ENCODE data around the gene LIME1. TPM values are rescaled to one million over a fixed set of nuclear protein-coding genes. Genes with fewer than 3 reads are reported as not detected.

Gene LIME1
- total RNA-seq, 2 experiments from 2014 or later = 181 to 186 TPM

- no peak overlapping the region for H3K4me3 Mint-ChIP-seq
- peaks cover 11% of the 10 kb centered on the region for H3K4me1 Mint-ChIP-seq
- no peak for DNase-seq
- ChIA-PET CTCF (no interaction called here), POLR2A (interaction anchor here (1.0 kb wide), 1 partner anchor 10 kb away, joined by 5 read pairs; the partner anchor contains the start of gene LIME1)
- no peaks in the 10 kb centered on the region for H3K9me3 Mint-ChIP-seq
- H3K27ac Mint-ChIP-seq = no peak overlapping the region
- H3K36me3 Mint-ChIP-seq (ENCODE audit: low read depth) = peaks cover 7% of the 10 kb centered on the region
- no peaks in the 10 kb centered on the region for H3K27me3 Mint-ChIP-seq
Observed at GRCh38 chr20:63745961-63746731, 9.7 kb downstream of the LIME1 start.

- ChIA-PET POLR2A (no interaction called here), CTCF (no interaction called here)
- no peak overlapping the region for H3K4me3 Mint-ChIP-seq
- no peaks in the 10 kb centered on the region for H3K27me3 Mint-ChIP-seq
- no peak for DNase-seq
- H3K4me1 Mint-ChIP-seq = peaks cover 15% of the 10 kb centered on the region
- no peak overlapping the region for H3K27ac Mint-ChIP-seq
- H3K9me3 Mint-ChIP-seq = no peaks in the 10 kb centered on the region
- peaks cover 4% of the 10 kb centered on the region for H3K36me3 Mint-ChIP-seq (ENCODE audit: low read depth)
Observed at GRCh38 chr20:63746751-63747315, 10.4 kb downstream of the LIME1 start.

GRCh38 chr20:63747622-63748069 lies 11.2 kb downstream of the LIME1 start:
- H3K9me3 Mint-ChIP-seq = no peaks in the 10 kb centered on the region
- DNase-seq = no peak
- H3K27ac Mint-ChIP-seq = no peak overlapping the region
- ChIA-PET POLR2A (no interaction called here), CTCF (no interaction called here)
- no peak overlapping the region for H3K4me3 Mint-ChIP-seq
- H3K36me3 Mint-ChIP-seq (ENCODE audit: low read depth) = peaks cover 4% of the 10 kb centered on the region
- H3K27me3 Mint-ChIP-seq = no peaks in the 10 kb centered on the region
- peaks cover 18% of the 10 kb centered on the region for H3K4me1 Mint-ChIP-seq

DNA sequence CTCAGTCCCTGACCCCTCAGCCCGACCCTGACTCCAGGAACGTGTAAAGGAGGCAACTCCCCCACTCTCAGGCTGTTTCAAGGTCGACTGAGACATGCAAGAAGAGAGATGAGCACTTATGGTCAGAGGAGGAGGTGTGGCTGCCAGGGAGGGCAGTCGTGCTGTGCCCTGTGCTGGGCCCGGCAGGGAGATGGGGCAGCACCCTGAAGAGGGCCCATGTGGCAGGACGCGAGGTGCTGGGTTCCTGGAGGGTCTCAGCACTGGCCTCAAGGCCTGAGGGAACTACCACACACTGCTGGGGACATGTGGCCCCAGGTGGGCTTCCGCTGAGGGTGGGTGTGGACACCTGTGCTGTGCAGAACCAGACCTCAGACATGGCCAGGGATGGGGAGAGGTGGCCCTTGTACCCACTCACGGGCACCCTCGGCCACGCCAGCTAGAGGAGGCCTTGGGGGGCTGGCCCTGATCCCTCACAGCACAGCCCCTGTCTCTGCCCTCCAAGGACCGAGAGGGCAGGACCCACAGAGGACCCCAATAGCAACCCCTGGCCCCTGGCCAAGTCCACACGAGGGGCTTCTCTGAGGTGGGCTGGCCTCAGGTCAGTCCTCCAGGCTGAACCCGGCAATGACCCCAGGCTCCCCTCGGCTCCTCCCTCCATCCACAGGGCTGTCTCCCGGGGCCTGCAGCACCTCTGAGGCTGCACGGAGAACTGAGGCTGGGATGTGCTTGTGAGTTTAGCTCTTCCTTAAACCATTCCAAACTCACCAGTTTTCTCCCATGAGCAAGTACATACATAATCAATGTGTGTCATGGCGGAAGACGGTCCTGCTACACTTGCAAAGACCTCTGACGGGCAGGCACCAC lies 11.8 kb downstream of the LIME1 start:
- DNase-seq = no peak
- peaks cover 18% of the 10 kb centered on the region for H3K4me1 Mint-ChIP-seq
- CTCF ChIA-PET = interaction anchor here (0.6 to 0.9 kb wide), 2 partner anchors 16 to 40 kb away, joined by 3 read pairs; partner anchors contain the start of genes ARFRP1 and ZGPAT
- peaks cover 2% of the 10 kb centered on the region for H3K36me3 Mint-ChIP-seq (ENCODE audit: low read depth)
- no peak overlapping the region for H3K27ac Mint-ChIP-seq
- no peaks in the 10 kb centered on the region for H3K9me3 Mint-ChIP-seq
- H3K4me3 Mint-ChIP-seq = no peak overlapping the region
- POLR2A ChIA-PET = no interaction called here
- H3K27me3 Mint-ChIP-seq = no peaks in the 10 kb centered on the region

GRCh38 chr20:63748934-63749270 lies 12.4 kb downstream of the LIME1 start:
- CTCF ChIA-PET = interaction anchor here (0.6 to 0.9 kb wide), 2 partner anchors 15 to 41 kb away, joined by 3 read pairs; partner anchors contain the start of genes ARFRP1 and ZGPAT
- H3K27ac Mint-ChIP-seq = no peak overlapping the region
- H3K4me1 Mint-ChIP-seq = peaks cover 18% of the 10 kb centered on the region
- H3K9me3 Mint-ChIP-seq = no peaks in the 10 kb centered on the region
- POLR2A ChIA-PET = interaction anchor here (2.8 kb wide), 1 partner anchor 8 kb away, joined by 30 read pairs; no protein-coding TSS in a partner anchor
- H3K36me3 Mint-ChIP-seq (ENCODE audit: low read depth) = no peaks in the 10 kb centered on the region
- H3K4me3 Mint-ChIP-seq = no peak overlapping the region
- no peaks in the 10 kb centered on the region for H3K27me3 Mint-ChIP-seq
- no peak for DNase-seq

- DNase-seq = no peak
- Mint-ChIP-seq H3K27me3 (no peaks in the 10 kb centered on the region), H3K27ac (peak overlapping the region; percentile 87), H3K36me3 (ENCODE audit: low read depth) (no peaks in the 10 kb centered on the region), H3K9me3 (no peaks in the 10 kb centered on the region), H3K4me1 (peaks cover 18% of the 10 kb centered on the region), H3K4me3 (no peak overlapping the region)
- POLR2A ChIA-PET = interaction anchor here (0.7 to 2.8 kb wide), 5 partner anchors 9 to 293 kb away, joined by 3 to 30 read pairs (median 8); partner anchors contain the start of genes ARFRP1, LIME1 and ZGPAT
- CTCF ChIA-PET = interaction anchor here (0.9 to 1.4 kb wide), 6 partner anchors 9 to 108 kb away, joined by 3 to 6 read pairs (median 3); partner anchors contain the start of genes ARFRP1, LIME1 and ZGPAT
Observed at GRCh38 chr20:63749597-63750508, 13.4 kb downstream of the LIME1 start.

DNA sequence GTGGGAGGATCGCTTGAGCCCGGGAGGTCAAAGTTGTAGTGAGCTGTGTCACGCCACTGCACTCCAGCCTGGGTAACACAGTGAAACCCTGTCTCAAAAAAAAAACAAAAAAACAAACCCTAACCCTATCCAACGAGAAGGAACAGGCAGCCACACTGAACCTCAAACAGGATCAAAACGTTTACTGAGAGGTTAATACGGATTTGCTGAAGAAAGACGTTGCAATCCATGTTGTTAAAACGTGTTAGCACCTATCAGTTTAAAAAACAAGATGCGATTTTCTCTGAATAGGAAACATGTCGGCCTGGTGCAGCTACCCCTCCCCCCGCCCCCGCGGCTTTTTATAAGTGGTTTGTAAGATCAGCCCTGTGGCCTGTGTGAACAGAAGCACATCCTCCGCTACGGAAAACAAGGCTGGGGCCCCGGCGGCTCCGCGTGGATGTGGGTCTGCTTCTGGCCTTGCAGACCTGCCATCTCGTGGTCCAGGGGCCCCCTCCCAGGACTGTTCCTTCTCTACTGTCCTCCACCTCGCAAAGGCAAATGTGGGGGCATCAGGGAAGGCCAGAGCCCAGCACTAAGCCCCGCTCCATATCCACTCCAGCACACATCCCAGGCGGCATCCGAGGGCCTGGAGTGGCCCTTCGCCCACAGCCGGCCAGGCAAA lies 14.5 kb downstream of the LIME1 start:
- DNase-seq = peak; percentile 75
- H3K27me3 Mint-ChIP-seq = peaks cover 3% of the 10 kb centered on the region
- peak overlapping the region; percentile 51 for H3K4me3 Mint-ChIP-seq
- POLR2A ChIA-PET = interaction anchor here (0.6 to 2.8 kb wide), 8 partner anchors 8 to 224 kb away, joined by 3 to 30 read pairs (median 4); partner anchors contain the start of genes ARFRP1, LIME1 and ZGPAT
- peak overlapping the region; percentile 87 for H3K27ac Mint-ChIP-seq
- no peaks in the 10 kb centered on the region for H3K9me3 Mint-ChIP-seq
- H3K4me1 Mint-ChIP-seq = peaks cover 22% of the 10 kb centered on the region
- CTCF ChIA-PET = interaction anchor here (1.1 to 1.4 kb wide), 5 partner anchors 10 to 109 kb away, joined by 3 to 6 read pairs (median 3); partner anchors contain the start of genes ARFRP1, LIME1 and ZGPAT
- H3K36me3 Mint-ChIP-seq (ENCODE audit: low read depth) = no peaks in the 10 kb centered on the region

DNA sequence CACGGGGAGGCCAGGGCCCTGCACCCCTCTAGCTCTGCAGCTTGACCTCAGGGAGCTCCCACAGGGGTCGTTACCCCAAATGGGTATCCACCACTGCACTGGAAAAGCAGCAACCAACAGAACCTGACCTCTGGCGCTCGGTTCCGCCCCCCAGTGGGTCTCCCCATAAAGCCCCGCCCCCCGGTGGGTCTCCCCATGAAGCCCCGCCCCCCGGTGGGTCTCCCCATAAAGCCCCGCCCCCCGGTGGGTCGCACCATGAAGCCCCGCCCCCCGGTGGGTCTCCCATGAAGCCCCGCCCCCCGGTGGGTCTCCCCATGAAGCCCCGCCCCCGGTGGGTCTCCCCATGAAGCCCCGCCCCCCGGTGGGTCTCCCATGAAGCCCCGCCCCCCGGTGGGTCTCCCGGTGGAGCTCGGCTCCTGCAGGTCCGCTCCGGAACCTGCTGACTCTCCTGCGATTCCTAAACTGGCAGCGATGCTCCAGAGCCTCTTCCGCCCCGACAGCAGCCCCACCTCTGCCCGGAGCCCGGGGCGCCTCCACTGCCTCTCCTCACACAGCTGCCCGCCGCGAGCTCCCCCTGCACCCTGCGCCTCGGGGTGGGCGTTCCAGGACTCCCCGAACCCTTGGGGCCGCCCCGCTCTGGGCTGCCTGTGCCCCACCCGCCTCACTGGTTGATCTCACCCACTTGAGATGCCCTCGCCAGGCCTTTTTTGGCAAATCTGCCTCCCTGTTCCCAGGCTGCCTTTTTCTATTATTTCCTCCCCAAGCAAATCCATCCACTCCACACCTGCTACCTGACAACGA lies 15.2 kb downstream of the LIME1 start:
- Mint-ChIP-seq H3K4me1 (peaks cover 29% of the 10 kb centered on the region), H3K36me3 (ENCODE audit: low read depth) (no peaks in the 10 kb centered on the region), H3K27me3 (peaks cover 3% of the 10 kb centered on the region), H3K27ac (peak overlapping the region; percentile 87), H3K9me3 (no peaks in the 10 kb centered on the region), H3K4me3 (peak overlapping the region; percentile 51)
- CTCF ChIA-PET = interaction anchor here (1.4 kb wide), 1 partner anchor 109 kb away, joined by 6 read pairs; no protein-coding TSS in a partner anchor
- DNase-seq = peak; percentile 44
- POLR2A ChIA-PET = interaction anchor here (0.9 to 2.8 kb wide), 5 partner anchors 9 to 112 kb away, joined by 4 to 30 read pairs (median 8); partner anchors contain the start of genes ARFRP1, LIME1 and ZGPAT

- no peak overlapping the region for H3K4me3 Mint-ChIP-seq
- ChIA-PET POLR2A (no interaction called here), CTCF (no interaction called here)
- peaks cover 3% of the 10 kb centered on the region for H3K27me3 Mint-ChIP-seq
- H3K27ac Mint-ChIP-seq = no peak overlapping the region
- DNase-seq = no peak
- H3K9me3 Mint-ChIP-seq = no peaks in the 10 kb centered on the region
- no peaks in the 10 kb centered on the region for H3K36me3 Mint-ChIP-seq (ENCODE audit: low read depth)
- peaks cover 38% of the 10 kb centered on the region for H3K4me1 Mint-ChIP-seq
Observed at GRCh38 chr20:63752411-63753101, 16.1 kb downstream of the LIME1 start.

DNA sequence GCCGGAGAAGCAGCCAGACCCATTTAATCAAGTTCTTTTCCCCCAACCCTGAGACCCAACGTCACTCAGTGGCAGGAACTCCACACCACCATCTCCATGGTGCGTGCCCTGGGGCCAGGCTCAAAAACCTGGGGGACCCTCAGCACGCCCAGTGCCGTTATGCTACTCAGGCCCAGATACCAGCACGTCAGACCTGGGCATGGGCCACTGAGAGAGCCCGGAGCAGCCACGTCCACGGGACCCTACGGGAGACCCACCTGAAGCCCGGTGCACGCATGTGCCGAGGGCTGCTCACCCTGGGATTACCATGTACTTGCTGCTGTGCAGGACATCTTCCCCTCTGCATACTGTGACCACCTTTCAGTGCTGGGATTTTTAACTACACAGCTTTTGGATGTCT lies 16.9 kb downstream of the LIME1 start:
- CTCF ChIA-PET = no interaction called here
- POLR2A ChIA-PET = no interaction called here
- no peak overlapping the region for H3K4me3 Mint-ChIP-seq

More for the DNA sequence above, 16.9 kb downstream of the LIME1 start:
- Mint-ChIP-seq H3K4me1 (peaks cover 41% of the 10 kb centered on the region), H3K27ac (no peak overlapping the region), H3K27me3 (peaks cover 7% of the 10 kb centered on the region), H3K9me3 (no peaks in the 10 kb centered on the region), H3K36me3 (ENCODE audit: low read depth) (no peaks in the 10 kb centered on the region)
- no peak for DNase-seq
